Astrocyte of the hippocampus (primary cell): ENCODE results near the gene USP53.
A peak's percentile ranks its signal among the peaks of the same experiment; 100 is the strongest.
"Not testable (repeated sequence)": the region's sequence is repeated elsewhere in the genome, so short reads cannot be mapped to it uniquely, and the experiment has no call there.

Experiments
- DNase-seq: peaks from one replicate; pipeline ENCODE4 v3.0.0; 2011; ENCODE audit warnings: low read depth, low spot score

The USP53 gene

GRCh38 chr4:119212234-119212963 lies at the start of gene USP53:
TSS of gene USP53 (plus strand) at chr4:119212713. CDS start at chr4:119239760, 27,047 bp downstream.
- peak; percentile 99 for DNase-seq

- DNase-seq = no peak
Measured at GRCh38 chr4:119165767-119166166, 46.7 kb upstream of the USP53 start.

- DNase-seq = no peak
Measured at GRCh38 chr4:119170195-119170594, 42.3 kb upstream of the USP53 start.

GRCh38 chr4:119172223-119172622 lies 40.3 kb upstream of the USP53 start:
- DNase-seq = no peak

- DNase-seq = not testable (repeated sequence)
Measured at GRCh38 chr4:119173729-119174361, 38.7 kb upstream of the USP53 start.

- DNase-seq = no peak
Measured at GRCh38 chr4:119179011-119179410, 33.5 kb upstream of the USP53 start.

GRCh38 chr4:119184128-119184527 lies 28.4 kb upstream of the USP53 start:
- no peak for DNase-seq

GRCh38 chr4:119189638-119190037 lies 22.9 kb upstream of the USP53 start:
- DNase-seq = peak; percentile 28

GRCh38 chr4:119190354-119190753 lies 22.2 kb upstream of the USP53 start:
- DNase-seq = no peak

GRCh38 chr4:119191505-119191904 lies 21.0 kb upstream of the USP53 start:
- DNase-seq = no peak

- DNase-seq = no peak
Measured at GRCh38 chr4:119197772-119198212, 14.7 kb upstream of the USP53 start.

- no peak for DNase-seq
Measured at GRCh38 chr4:119204916-119205315, 7.6 kb upstream of the USP53 start.

- DNase-seq = no peak
Measured at GRCh38 chr4:119205690-119206089, 6.8 kb upstream of the USP53 start.

- DNase-seq = no peak
Measured at GRCh38 chr4:119206178-119206577, 6.3 kb upstream of the USP53 start.

GRCh38 chr4:119207051-119207450 lies 5.5 kb upstream of the USP53 start:
- no peak for DNase-seq

- DNase-seq = peak; percentile 78
Measured at GRCh38 chr4:119209077-119209476, 3.4 kb upstream of the USP53 start.

- DNase-seq = no peak
Measured at GRCh38 chr4:119209586-119209985, 2.9 kb upstream of the USP53 start.

GRCh38 chr4:119210775-119211174 lies 1.7 kb upstream of the USP53 start:
- DNase-seq = no peak

GRCh38 chr4:119211867-119212233 lies 663 bp upstream of the USP53 start:
- no peak for DNase-seq

- peak; percentile 96 for DNase-seq
Measured at GRCh38 chr4:119212964-119213606, 572 bp downstream of the USP53 start.

GRCh38 chr4:119218093-119218492 lies 5.6 kb downstream of the USP53 start:
- no peak for DNase-seq

- DNase-seq = no peak
Measured at GRCh38 chr4:119221412-119221811, 8.9 kb downstream of the USP53 start.

GRCh38 chr4:119227690-119228089 lies 15.2 kb downstream of the USP53 start:
- DNase-seq = no peak
